HepG2 (cell line): Measurements from ENCODE around the gene GRAMD2A. TPM values are rescaled to one million over a fixed set of nuclear protein-coding genes. Genes with fewer than 3 reads are reported as not detected.
A peak's percentile ranks its signal among the peaks of the same experiment; 100 is the strongest.

Source experiments
- ATAC-seq: fragments of 200-7000 bp; cut with Tn5 transposase; 3 replicates; pipeline ENCODE4 v1.9.1; 2020; ENCODE audit warnings: mild to moderate bottlenecking, moderate library complexity
- BruUV-seq: library from RNA; stranded (reverse); fragments of 400-500 nt; replicated peaks from 2 replicates; lab custom pipeline; 2021; lab: Mats Ljungman, UMichigan
- CTCF ChIA-PET: fragments of 300-600 bp; formaldehyde crosslinking; extraction: SDS; loops from one replicate; lab custom pipeline; 2021; ENCODE audit warnings: low total read pairs, inconsistent platforms, low intra/inter-chr PET ratio; lab: Yijun Ruan, JAX
- POLR2A ChIA-PET: fragments of 350-600 bp; sonication (Branson Sonifier 250); formaldehyde crosslinking; loops from one replicate; lab custom pipeline; 2020; ENCODE audit warnings: antibody characterized with exemption, inconsistent platforms; lab: Yijun Ruan, JAX
- DNase-seq: peaks from one replicate; pipeline ENCODE4 v3.0.0-alpha.2; 2015; ENCODE audit warnings: low spot score
- FAIRE-seq: peaks from 3 replicates; lab custom pipeline; 2011; peaks lifted over from hg19 to GRCh38; lab: Jason Lieb, UNC
- H2AFZ ChIP-seq: one replicate; pipeline ENCODE4 v1.6.1; 2011; ENCODE audit warnings: low read length, inconsistent platforms
- H3K27ac ChIP-seq: fragments of 300-600 bp; 3 replicates; pipeline ENCODE4 v1.8.0; 2011; ENCODE audit warnings: mixed run types, mild to moderate bottlenecking, mixed read lengths, low read length, inconsistent platforms; ENCODE audit not compliant: insufficient read depth; ENCODE audit errors: extremely low read length
- H3K27me3 ChIP-seq, 2 experiments: fragments of 200-600 bp in 1 of 2; 2 replicates in 1 of 2; 3 replicates in 1 of 2; pipeline versions ENCODE4 v1.6.0 to v1.8.0; 2011; ENCODE audit warnings: low read length in 2 of 2, mild to moderate bottlenecking in 2 of 2, moderate library complexity in 2 of 2, inconsistent platforms in 1 of 2; ENCODE audit not compliant: insufficient read depth in 2 of 2, control insufficient read depth in 1 of 2
- H3K36me3 ChIP-seq, 2 experiments: fragments of 200-600 bp in 1 of 2; replicated peaks in 1 of 2; 2 replicates in 1 of 2; 3 replicates in 1 of 2; pipeline versions ENCODE4 v1.5.1 to v1.8.0; 2011; ENCODE audit warnings: low read length in 2 of 2, inconsistent platforms in 1 of 2; ENCODE audit not compliant: insufficient read depth in 2 of 2, control insufficient read depth in 1 of 2
- H3K4me1 ChIP-seq: 2 replicates; pipeline ENCODE4 v1.5.1; 2012; ENCODE audit warnings: low read length, inconsistent platforms; ENCODE audit not compliant: insufficient read depth
- H3K4me2 ChIP-seq: 2 replicates; pipeline ENCODE4 v1.6.0; 2011; ENCODE audit warnings: low read depth, low read length, inconsistent platforms
- H3K4me3 ChIP-seq, 3 experiments: fragments of 200-600 bp in 1 of 3; sonication (generic), shearing (Covaris generic) in 1 of 3; replicated peaks in 1 of 3; 2 replicates each; pipeline ENCODE4 v1.5.1; 2011 to 2016; ENCODE audit warnings: low read length in 3 of 3, inconsistent platforms in 2 of 3, low read depth in 2 of 3, mild to moderate bottlenecking in 2 of 3, control low read depth in 1 of 3, mixed read lengths in 1 of 3; ENCODE audit not compliant: insufficient read depth in 1 of 3
- H3K79me2 ChIP-seq: one replicate; pipeline ENCODE4 v1.6.1; 2011; ENCODE audit warnings: low read length, inconsistent platforms; ENCODE audit not compliant: insufficient read depth
- H3K9ac ChIP-seq: 2 replicates; pipeline ENCODE4 v1.6.0; 2011; ENCODE audit warnings: mild to moderate bottlenecking, low read depth, low read length, inconsistent platforms; ENCODE audit not compliant: insufficient read depth
- H3K9me3 ChIP-seq: 2 replicates; pipeline ENCODE4 v1.5.1; 2012; ENCODE audit warnings: mild to moderate bottlenecking, low read length
- H4K20me1 ChIP-seq: 2 replicates; pipeline ENCODE4 v1.6.0; 2011; ENCODE audit warnings: inconsistent platforms, mild to moderate bottlenecking, low read length, moderate library complexity; ENCODE audit not compliant: insufficient read depth
- AKAP8 ChIP-seq: sonication (generic); formaldehyde crosslinking; IDR thresholded peaks from 2 replicates; pipeline ENCODE4 v1.5.1; 2020; ENCODE audit warnings: mild to moderate bottlenecking, missing genetic modification reagents
- CCAR2 ChIP-seq: fragments of 200-400 bp; formaldehyde crosslinking; optimal IDR thresholded peaks from 2 replicates; pipeline ENCODE3; 2018; ENCODE audit warnings: low read depth, mild to moderate bottlenecking, low read length, moderate library complexity
- ELF1 ChIP-seq: sonication (generic); formaldehyde crosslinking; IDR thresholded peaks from 2 replicates; pipeline ENCODE4 v1.4.0; 2020; ENCODE audit warnings: missing genetic modification reagents
- SOX6 ChIP-seq, 2 experiments: fragments of 450-650 bp in 1 of 2; sonication (generic) in 1 of 2; formaldehyde crosslinking in 1 of 2; IDR thresholded peaks; 2 replicates each; pipeline versions ENCODE4 v1.4.0 to v1.6.1; 2017 to 2020; ENCODE audit warnings: antibody characterized with exemption in 1 of 2, mild to moderate bottlenecking in 1 of 2, missing genetic modification reagents in 1 of 2
- TRAFD1 ChIP-seq: sonication (generic); formaldehyde crosslinking; IDR thresholded peaks from 2 replicates; pipeline ENCODE4 v1.5.1; 2020; ENCODE audit warnings: missing genetic modification reagents, mild to moderate bottlenecking, borderline replicate concordance
- UBTF ChIP-seq: sonication (generic); formaldehyde crosslinking; IDR thresholded peaks from 2 replicates; pipeline ENCODE4 v1.4.0; 2020; ENCODE audit warnings: mild to moderate bottlenecking, missing genetic modification reagents
- ZNF230 ChIP-seq: sonication (generic); formaldehyde crosslinking; IDR thresholded peaks from 2 replicates; pipeline ENCODE4 v1.4.0; 2020; ENCODE audit warnings: mild to moderate bottlenecking, missing genetic modification reagents
- ZNF430 ChIP-seq: sonication (generic); formaldehyde crosslinking; IDR thresholded peaks from 2 replicates; pipeline ENCODE4 v1.9.0; 2021; ENCODE audit warnings: mild to moderate bottlenecking, missing genetic modification reagents
- ZNF572 ChIP-seq: sonication (generic); formaldehyde crosslinking; IDR thresholded peaks from 2 replicates; pipeline ENCODE4 v1.5.1; 2020; ENCODE audit warnings: mild to moderate bottlenecking, missing genetic modification reagents
- ZNF747 ChIP-seq: sonication (generic); formaldehyde crosslinking; IDR thresholded peaks from 2 replicates; pipeline ENCODE4 v1.8.1; 2023; ENCODE audit warnings: missing genetic modification reagents, mild to moderate bottlenecking, borderline replicate concordance
- ZNF768 ChIP-seq: sonication (generic); formaldehyde crosslinking; IDR thresholded peaks from 2 replicates; pipeline ENCODE4 v1.4.0; 2020; ENCODE audit warnings: missing genetic modification reagents
- ZNF800 ChIP-seq: sonication (generic); formaldehyde crosslinking; IDR thresholded peaks from 2 replicates; pipeline ENCODE4 v1.4.0; 2020; ENCODE audit warnings: missing genetic modification reagents
- ZSCAN25 ChIP-seq: sonication (generic); formaldehyde crosslinking; IDR thresholded peaks from 2 replicates; pipeline ENCODE4 v1.8.0; 2022; ENCODE audit warnings: mild to moderate bottlenecking, missing genetic modification reagents
- WGBS: methylation state at CpG from one replicate; pipeline ENCODE4 v1.1.6; 2017; ENCODE audit warnings: low lambda C conversion rate; 5-methylcytosine and 5-hydroxymethylcytosine counted together
- in situ Hi-C: cut with HindIII; loops from 2 replicates; pipeline ENCODE4 v1.10.0; 2017; ENCODE audit warnings: low pct_unique_long_range_greater_than_20kb; ENCODE audit not compliant: extremely low pct_ligation_motif_present
- intact Hi-C: fragments of 100-400 bp; cut with micrococcal nuclease; formaldehyde crosslinking; loops from one replicate; pipeline ENCODE4 v1.10.0; 2022; ENCODE audit not compliant: unreplicated experiment
- polyA plus RNA-seq, 8 experiments: library from polyadenylated mRNA; depleted of rRNA in 3 of 8; stranded (reverse) in 7 of 8; unstranded in 1 of 8; fragments of >200 nt; fragmentation: Illumina TruSeq in 4 of 8; extraction: Trizol in 4 of 8; gene quantifications; 2 replicates each; pipeline versions ENCODE4 v1.2.1 to v1.2.3, GENCODE V29; 2011 to 2016; ENCODE audit warnings: low read depth in 4 of 8, missing spikeins in 1 of 8, mixed read lengths in 1 of 8; ENCODE audit not compliant: insufficient read depth in 1 of 8
- total RNA-seq, 5 experiments: library from RNA; depleted of rRNA; stranded (reverse); fragments of >200 nt; fragmentation: Illumina TruSeq; extraction: Trizol; gene quantifications; 2 replicates each; pipeline ENCODE4 v1.2.3, GENCODE V29; 2016; ENCODE audit warnings: low read depth in 1 of 5

The GRAMD2A gene
- total and polyA plus RNA-seq, 2 of the 13 experiments (the other 11 are each of a cell fraction or from before 2014, with no cell fraction given), result 0.04 TPM; not detected in 1

GRCh38 chr15:72189250-72189902, 8.2 kb downstream of the GRAMD2A start (continued):
- TF ChIP-seq TRAFD1 (CRISPR knock-in tag), result no peak
- TF ChIP-seq ELF1 (CRISPR knock-in tag), result no peak
- TF ChIP-seq ZNF800 (CRISPR knock-in tag), result no peak
- no peak for TF ChIP-seq ZNF747 (CRISPR knock-in tag)
- TF ChIP-seq ZSCAN25, result no peak

GRCh38 chr15:72184165-72184811, 13.3 kb downstream of the GRAMD2A start:
- H3K9ac ChIP-seq, result peak overlapping the region; percentile 9
- H3K27ac ChIP-seq, result no peak overlapping the region
- intact Hi-C loops (no loop called here), in situ Hi-C loops (no loop called here)
- peaks cover 55% of the 10 kb centered on the region for H3K4me1 ChIP-seq
- POLR2A ChIA-PET, result no interaction called here
- no peaks in the 10 kb centered on the region for H3K79me2 ChIP-seq
- peak; percentile 40 for DNase-seq
- H3K9me3 ChIP-seq, result no peaks in the 10 kb centered on the region
- H3K4me3 ChIP-seq, result peak overlapping the region; percentile 35 to 70 (median 50)
- no peaks in the 10 kb centered on the region for H4K20me1 ChIP-seq
- H3K27me3 ChIP-seq, result peaks cover 2 to 5% of the 10 kb centered on the region in 2 experiments; a peak in 4 of 5 replicates
- no TSS peak for BruUV-seq
- CTCF ChIA-PET, result no interaction called here
- H3K36me3 ChIP-seq, result no peaks in the 10 kb centered on the region
- 0% methylated on average over 5 of the region's 34 CpGs for WGBS
- peak overlapping the region; percentile 90 for H3K4me2 ChIP-seq
- H2AFZ ChIP-seq, result no peak overlapping the region
- ATAC-seq, result peak; percentile 84
- FAIRE-seq, result no peak
- TF ChIP-seq ZNF430 (no peak), ZNF768 (CRISPR knock-in tag) (peak; percentile 17; the same call in 1 of the 2 replicates), SOX6 (IDR thresholded peaks at IDR 0.05) (no peak), SOX6 (CRISPR knock-in tag; IDR thresholded peaks at IDR 0.05) (peak; percentile 18; the same call in 1 of the 2 replicates), ZNF800 (CRISPR knock-in tag) (0 out of 2 replicates have a peak, but pooled peaks have one; percentile 77), CCAR2 (no peak), UBTF (CRISPR knock-in tag) (peak; percentile 62; the same call in 1 of the 2 replicates), ZNF230 (CRISPR knock-in tag) (0 out of 2 replicates have a peak, but pooled peaks have one; percentile 38), ZNF572 (CRISPR knock-in tag) (no peak), AKAP8 (CRISPR knock-in tag) (no peak)
